Fibroblast of the aortic adventitia (primary cell): ENCODE data around the gene SLC2A5. TPM values are rescaled to one million over a fixed set of nuclear protein-coding genes. Genes with fewer than 3 reads are reported as not detected.

ENCODE experiments used
- DNase-seq: peaks from one replicate; pipeline ENCODE4 v3.0.0-alpha.2; 2010; ENCODE audit warnings: low read depth
- H3K4me3 ChIP-seq: 2 replicates; pipeline ENCODE4 v1.5.1; 2011; ENCODE audit warnings: low read depth, mild to moderate bottlenecking, control low read depth, low read length, moderate library complexity
- CTCF ChIP-seq: IDR thresholded peaks from 2 replicates; pipeline ENCODE4 v1.5.1; 2011; ENCODE audit warnings: mild to moderate bottlenecking, low read length, control low read depth, inconsistent platforms; ENCODE audit not compliant: insufficient read depth
- total RNA-seq: library from RNA; depleted of rRNA; stranded (reverse); fragments of >200 nt; gene quantifications from 2 replicates; pipeline ENCODE4 v1.2.3, GENCODE V29; 2012; ENCODE audit warnings: low replicate concordance

Gene SLC2A5
- total RNA-seq, 1 donor = 0.90 TPM

GRCh38 chr1:9111357-9111691, 41.9 kb upstream of the SLC2A5 start:
- no peak for DNase-seq
- TF ChIP-seq CTCF = no peak
- no peak overlapping the region for H3K4me3 ChIP-seq

GRCh38 chr1:9110669-9111356, 41.4 kb upstream of the SLC2A5 start:
- peak; percentile 92 for TF ChIP-seq CTCF
- H3K4me3 ChIP-seq = no peak overlapping the region
- peak; percentile 92 for DNase-seq

DNA sequence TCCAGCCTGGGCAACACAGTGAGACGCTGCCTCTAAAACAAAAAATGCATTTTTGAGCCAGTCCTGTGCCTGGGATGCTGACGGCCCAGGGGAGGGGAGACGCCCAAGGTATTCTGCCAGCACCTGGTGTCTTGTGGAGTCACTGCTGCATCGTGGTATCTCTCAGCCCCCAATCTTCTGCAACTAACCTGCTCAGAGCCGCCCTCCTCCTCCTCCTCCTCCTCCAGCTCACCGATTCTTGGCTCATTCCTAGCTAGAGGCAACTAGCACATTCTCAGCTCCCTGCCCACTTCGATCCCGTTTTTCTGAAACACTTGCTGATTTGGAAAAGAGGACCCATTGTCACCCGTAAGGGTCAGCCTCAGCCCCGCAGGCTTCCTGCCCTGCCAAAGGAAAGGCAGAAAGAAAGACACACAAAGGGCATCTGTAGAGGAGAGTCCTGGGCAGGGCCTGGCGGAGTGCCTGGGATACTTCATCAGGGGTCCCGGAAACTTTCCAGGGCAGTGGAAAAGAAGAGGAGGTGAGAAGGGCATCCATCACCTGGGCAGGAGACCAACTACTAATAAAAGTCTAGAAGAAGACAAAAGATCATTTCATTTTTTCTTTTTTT, 38.7 kb upstream of the SLC2A5 start:
- no peak for DNase-seq
- TF ChIP-seq CTCF = no peak

GRCh38 chr1:9107136-9107535, 37.7 kb upstream of the SLC2A5 start:
- DNase-seq = peak; percentile 55
- no peak for TF ChIP-seq CTCF
- H3K4me3 ChIP-seq = no peak overlapping the region

More for the DNA sequence above, 38.7 kb upstream of the SLC2A5 start:
- no peak overlapping the region for H3K4me3 ChIP-seq

DNA sequence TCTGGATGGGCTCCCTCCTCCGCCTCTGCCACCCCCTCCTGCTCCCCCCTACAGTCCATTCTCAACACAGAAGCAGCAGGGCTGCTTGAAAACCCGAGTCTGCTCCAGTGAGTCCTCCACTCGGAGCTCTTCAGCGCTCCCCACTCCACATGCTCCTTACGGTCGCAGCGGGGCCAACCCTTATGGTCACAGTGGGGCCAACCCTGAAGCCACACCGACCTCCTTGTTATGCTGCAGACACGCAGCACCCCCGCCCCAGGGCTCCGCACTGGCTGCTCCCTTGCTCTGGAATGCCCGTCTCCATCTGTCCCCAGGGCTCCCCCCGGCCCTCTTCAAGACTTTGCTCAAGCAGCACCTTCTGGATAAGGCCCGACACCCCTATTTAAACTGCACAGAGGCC, 36.9 kb upstream of the SLC2A5 start:
- no peak for TF ChIP-seq CTCF
- H3K4me3 ChIP-seq = no peak overlapping the region
- no peak for DNase-seq

DNA sequence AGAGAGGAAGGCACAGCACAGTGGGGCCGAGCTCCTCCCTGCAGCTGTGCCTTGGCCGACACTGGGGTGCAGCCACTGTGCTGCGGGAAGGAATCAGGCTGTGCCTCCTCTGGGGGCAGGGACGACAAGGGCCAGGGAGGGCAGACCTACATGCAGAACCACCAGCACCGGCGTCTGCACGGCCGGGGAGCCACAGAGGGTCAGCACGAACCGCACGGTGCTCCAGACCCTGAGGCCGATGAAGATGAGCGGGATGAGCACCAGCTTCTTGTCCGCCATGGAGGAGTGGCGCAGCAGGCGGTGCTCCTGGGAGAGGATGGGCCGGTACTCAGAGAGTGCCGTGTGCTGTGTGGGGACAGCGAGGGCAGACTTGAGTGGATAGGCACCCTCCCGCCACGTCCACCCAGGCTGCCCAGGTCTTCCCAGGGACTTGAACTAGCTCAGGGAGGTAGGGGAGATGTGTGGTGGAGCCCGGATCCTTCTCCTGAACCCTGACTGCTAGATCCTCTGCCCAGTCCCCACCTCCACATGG, 36.0 kb upstream of the SLC2A5 start:
- TF ChIP-seq CTCF = no peak
- no peak overlapping the region for H3K4me3 ChIP-seq

More for the DNA sequence above, 36.0 kb upstream of the SLC2A5 start:
- no peak for DNase-seq
